ENCODE data around the gene SNED1.

Gene SNED1

DNA sequence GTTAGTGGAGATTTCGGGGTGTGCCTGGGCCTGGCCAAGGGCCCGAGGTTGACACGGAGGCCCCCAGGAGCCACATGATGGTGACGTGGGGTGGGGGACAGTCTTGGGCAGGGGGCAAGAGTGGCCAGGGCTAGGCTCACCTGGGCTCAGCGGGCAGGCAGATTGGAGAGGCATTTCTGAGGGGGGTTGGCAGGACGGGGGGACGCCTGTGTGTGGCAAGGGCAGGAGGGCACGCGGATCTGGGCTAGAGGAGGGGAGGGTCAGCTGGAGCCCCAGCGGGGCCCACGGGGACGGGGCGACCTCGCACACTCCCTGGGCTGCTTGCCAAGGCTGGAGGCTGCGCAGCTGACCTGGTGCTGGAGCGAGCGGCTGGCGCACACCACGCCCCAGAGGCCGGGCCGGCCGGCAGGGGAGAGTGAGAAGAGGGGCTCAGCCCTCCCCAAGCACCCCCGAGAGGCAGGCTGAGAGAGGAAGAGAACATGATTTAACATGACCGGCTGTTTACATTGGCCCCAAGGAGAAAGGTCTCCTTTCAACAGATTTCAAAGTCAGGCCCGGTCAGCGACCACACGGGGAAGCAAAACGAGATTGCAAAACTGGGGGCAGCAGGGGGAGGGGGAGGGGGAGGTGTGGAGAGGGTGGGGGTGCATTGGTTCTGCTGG is 38.0 kb upstream of the SNED1 start:
- peak; percentile 74 for DNase-seq

DNA sequence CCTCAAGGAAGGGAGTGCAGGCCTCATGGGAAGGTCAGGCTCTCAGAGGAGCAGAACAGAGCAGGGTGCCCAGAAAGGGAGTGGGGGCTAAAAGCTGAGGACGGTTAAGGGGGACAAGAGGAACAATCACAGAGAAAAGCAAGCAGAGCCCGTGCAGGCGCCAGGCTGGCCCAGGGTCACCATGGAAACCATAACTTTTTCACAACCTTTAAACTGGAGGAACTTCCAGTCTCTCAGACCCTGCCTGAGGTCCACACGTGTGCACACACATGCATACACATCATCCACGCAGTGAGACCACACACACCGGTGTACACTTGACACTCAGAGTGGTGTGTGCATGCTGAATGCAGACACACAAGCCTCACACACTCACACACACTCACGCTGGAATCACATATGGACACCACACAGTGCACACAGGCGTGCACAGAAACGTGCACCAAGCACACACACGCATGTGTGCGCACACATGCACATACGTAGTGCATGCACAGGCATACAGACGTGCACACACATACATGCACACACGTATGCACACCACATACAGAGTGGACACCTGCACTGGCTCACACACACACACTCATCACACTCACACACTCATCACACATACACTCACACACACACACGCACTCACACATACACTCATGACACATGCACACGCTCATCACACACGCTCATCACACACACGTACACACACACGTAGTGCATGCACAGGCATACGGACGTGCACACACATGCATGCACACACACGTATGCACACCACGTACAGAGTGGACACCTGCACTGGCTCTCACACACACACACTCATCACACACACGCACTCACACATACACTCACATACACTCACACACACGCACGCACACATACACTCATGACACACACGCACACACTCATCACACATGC is 37.2 kb upstream of the SNED1 start:
- peak; percentile 56 for DNase-seq

DNA sequence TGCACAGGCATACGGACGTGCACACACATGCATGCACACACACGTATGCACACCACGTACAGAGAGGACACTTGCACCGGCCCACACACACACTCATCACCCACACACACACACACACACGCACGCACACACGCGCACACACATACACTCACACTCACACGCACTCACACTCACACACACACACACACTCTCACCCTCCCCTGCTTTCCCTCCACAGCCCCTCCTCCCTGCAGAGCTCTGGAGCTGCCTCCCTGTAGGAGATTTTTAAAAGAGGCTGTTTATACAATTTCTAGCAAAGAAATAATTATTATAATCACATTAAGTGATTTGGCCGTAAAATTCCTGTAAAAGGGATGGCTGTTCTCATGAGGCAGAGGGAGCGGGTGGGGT is 36.5 kb upstream of the SNED1 start:
- DNase-seq, result no peak

DNA sequence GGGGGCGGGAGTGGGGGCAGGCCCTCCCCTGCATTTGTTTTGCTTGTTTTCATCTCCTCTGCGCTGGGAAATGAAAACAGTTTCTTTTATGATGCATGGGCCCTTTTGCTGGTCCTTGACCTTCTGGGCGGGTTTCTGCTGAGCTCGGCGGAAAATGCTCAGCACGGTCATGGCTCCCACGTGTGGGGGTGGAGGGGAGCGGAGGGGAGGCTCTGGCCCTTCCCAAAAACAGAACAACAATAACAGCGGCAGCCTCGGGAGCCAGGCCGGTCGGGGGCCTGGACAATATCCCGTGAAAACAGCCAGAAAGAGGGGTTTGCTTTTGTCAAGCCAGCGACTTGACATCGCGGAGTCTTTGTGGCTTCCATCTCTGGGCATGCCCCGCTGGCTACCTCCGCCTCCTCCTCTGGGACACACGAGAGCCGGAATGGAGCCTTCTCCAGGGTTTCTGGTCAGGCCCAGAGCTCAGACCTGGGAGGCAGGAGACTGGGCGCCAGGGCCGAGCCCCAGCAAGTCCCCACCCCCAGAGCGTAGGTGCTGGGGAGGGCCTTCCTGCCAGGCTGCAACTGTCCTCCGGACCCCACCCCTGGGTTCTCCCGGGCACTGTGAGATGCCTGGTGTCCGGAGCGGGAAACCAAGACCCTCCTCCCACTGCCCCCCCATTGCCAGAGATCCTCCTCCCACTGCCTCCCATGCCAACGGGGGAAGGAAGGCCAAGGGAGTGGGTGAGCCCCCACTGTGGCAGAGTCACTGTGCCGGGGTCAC is 35.9 kb upstream of the SNED1 start:
- peak; percentile 83 for DNase-seq

DNA sequence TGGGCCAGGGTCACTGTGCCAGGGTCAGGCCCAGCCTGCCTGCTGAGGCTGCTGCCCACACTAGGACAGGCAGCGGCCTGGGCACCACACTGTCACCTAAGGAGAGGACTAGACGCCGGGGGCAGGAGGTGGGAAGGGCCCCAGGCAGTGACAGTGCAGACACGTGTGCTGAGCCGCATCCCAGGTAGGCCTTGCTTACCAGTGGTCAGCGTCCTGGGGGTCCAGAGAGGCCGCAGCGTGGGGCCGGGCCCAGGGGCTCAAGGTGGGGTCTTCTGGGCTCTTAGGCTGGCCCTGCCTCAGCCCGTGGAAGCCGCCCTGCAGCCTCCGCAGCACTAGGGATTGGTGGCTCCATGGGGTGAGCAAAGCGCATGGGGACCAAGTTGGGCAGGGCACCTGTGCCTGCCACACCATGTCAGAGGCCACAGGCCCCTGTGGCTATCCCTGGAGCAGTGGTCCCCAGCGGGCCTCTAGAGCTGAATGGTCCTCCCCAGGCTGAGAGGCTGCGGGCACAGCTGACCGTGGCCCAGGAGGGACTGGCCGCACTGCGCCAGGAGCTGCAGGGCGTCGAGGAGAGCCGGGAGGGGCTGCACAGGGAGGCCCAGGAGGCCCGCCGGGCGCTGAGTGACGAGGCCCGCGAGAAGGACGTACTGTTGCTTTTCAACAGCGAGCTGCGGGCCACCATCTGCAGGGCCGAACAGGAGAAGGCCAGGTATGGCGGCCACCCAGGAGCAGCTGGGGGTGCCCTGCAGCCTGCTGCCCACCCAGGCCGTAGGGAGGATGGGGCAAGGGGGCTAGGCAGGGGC is 35.2 kb upstream of the SNED1 start:
- DNase-seq, result peak; percentile 20

DNA sequence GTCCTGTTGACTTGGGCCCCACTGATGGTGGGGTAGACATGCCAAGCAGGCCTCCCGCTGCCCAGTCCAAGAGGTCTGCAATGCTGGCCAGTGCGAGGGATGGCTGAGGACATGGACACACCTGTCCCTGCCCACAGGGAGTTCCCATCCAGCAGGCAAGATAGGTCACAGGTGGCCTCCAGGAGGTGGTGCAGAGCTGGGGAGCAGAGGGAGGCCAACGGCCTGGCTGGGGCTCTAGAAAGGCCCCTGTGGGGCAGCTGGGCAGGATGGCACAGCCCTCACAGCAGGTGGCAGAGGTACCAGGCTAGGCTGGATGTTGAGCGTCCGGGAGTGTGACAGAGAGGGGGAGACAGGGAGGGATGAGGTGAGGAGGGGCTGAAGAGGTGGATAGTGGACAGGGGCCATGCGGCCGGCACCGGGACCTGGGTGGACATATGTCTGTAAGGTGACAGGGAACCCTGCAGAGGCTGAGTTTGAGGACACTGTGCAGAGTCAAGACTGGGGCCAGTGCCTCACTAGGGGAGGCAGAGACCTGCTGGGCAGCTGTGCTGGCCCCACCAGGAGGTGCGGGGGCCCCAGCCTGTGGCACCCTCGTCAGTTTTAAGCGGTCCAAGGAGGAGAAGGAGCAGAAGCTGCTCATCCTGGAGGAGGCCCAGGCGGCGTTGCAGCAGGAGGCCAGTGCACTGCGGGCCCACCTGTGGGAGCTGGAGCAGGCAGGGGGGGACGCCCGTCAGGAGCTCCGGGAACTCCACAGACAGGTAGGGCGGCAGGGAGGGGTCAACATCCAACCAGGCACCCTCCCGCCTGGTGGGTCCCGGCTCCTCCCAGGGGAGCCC is 34.3 kb upstream of the SNED1 start:
- peak; percentile 19 for DNase-seq

DNA sequence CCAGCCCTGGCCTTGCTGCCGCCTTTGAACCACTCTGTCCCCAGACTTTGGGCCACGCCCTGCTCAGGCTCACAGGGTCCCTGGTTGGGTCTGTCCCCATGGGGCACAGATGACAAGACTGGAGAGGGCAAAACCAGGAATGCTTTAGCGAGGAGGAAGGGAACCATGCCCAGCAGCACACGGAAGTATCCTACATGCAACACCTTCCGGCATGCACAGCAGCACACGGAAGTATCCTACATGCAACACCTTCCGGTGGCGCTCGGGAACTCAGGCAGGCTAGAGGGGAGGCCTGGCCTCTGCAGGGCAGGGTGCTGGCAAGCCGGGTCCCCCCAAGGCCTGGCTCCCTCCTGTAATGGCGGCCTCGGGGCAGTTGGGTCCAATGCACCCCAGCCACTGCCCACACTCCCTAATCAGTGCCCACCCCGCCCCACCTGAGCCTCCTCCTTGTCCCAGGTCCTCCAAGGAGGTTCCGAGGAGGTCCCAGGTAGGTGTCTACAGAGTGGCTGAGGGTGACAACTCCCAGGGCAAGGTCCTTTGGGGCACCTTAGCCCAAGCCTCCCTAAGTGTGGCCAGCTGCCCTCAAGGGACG is 33.6 kb upstream of the SNED1 start:
- no peak for DNase-seq

DNA sequence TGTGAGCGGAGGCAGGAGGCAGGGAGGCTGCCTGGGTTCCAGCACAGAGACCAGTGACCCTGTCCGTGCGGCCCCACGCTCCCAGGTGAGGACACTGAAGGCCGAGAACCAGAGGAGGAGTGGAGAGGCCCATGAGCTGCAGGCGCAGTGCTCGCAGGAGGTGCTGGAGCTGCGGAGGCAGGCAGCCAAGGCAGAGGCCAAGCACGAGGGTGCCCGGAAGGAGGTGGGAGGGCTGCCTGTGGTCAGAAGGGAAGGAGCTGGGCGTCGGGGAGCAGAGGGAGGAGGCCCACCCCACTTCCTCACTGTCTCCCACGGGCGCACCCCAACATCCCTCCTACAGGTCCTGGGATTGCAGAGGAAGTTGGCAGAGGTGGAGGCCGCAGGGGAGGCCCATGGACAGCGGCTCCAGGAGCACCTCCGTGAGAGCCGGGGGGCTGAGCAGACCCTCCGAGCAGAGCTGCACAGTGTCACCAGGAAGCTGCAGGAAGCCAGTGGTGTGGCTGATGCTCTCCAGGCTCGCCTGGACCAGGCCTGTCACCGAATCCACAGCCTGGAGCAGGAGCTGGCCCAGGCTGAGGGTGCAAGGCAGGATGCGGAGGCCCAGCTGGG is 33.0 kb upstream of the SNED1 start:
- DNase-seq, result peak; percentile 18

DNA sequence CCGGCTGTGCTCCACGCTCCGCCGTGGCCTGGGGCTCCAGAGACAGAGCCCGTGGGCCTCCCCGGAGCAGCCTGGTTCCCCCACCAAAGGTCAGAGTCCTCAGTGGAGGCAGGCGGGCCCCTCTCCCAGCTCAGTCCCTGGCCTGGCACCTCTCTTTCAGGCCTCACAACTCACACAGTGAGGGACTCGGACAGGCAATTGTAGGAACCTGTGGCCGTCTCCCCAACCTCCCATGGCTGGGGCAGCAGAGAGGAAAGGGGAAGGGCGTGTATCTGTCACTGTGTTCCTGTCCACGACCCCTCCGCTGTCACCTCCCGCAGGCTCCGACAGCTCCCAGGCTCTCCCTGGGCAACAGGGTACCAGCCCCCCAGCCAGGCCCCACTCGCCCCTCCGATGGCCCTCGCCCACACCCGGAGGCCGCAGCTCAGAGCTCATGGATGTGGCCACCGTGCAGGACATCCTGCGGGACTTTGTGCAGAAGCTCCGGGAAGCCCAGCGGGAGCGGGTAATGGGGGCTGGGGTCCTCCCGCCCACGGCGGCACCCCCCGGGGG is 32.4 kb upstream of the SNED1 start:
- DNase-seq, result peak; percentile 12

DNA sequence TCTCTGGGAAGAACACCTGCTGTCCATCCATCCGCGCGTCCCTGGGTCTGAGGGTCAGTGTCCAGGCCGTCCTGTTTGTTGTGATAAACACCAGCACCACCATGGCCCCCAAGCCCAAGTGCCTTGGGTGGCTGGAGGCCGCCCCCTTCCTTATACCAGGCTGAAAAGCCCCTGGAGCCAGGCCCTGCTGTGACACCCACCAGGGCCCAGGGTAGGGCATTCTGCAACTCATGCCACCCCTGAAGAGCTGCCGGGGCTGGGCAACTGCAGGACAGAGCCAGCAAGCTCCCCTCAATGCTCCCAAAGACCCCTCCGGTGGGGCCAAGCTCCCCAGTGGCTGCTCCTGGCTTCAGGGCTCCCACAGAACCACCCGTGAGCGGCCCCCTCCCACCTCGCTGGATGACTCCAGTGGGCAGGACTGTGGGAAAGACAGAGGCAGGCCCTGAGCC is 31.9 kb upstream of the SNED1 start:
- peak; percentile 10 for DNase-seq

DNA sequence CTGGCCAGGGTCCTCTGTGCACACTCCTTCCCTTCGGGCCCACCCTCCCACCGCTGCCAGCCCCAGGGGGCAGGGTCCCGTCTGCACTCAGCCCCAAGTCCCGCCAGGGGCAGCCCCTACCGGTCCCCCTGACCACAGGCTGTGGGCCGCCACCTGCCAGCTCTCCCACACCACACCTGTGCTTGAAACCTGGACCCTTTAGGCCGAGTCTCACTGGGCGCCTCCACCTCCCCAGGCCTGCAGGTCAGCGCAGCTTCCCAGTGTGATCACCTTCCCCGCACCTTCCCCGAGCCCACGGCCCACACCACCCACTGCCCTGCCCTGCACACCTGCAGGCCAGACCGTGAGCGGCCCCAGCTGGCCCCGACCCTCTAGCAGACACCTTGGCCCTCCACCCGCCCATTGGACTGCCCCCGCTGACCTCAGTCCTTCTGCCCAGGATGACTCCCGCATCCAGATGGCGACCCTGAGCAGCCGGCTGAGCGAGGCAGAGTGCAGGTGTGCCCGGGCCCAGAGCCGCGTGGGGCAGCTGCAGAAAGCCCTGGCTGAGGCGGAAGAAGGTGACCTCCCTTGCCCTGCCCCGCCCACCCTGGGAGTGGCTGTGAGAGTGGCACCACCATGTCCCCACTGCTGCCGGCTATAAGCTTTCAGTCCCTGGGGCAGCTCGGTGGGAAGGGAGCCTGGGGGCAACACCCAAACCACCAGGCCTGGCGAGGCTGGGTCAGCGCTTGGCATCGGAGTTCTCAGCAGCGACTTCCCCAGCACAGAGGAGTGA is 31.3 kb upstream of the SNED1 start:
- peak; percentile 10 for DNase-seq

DNA sequence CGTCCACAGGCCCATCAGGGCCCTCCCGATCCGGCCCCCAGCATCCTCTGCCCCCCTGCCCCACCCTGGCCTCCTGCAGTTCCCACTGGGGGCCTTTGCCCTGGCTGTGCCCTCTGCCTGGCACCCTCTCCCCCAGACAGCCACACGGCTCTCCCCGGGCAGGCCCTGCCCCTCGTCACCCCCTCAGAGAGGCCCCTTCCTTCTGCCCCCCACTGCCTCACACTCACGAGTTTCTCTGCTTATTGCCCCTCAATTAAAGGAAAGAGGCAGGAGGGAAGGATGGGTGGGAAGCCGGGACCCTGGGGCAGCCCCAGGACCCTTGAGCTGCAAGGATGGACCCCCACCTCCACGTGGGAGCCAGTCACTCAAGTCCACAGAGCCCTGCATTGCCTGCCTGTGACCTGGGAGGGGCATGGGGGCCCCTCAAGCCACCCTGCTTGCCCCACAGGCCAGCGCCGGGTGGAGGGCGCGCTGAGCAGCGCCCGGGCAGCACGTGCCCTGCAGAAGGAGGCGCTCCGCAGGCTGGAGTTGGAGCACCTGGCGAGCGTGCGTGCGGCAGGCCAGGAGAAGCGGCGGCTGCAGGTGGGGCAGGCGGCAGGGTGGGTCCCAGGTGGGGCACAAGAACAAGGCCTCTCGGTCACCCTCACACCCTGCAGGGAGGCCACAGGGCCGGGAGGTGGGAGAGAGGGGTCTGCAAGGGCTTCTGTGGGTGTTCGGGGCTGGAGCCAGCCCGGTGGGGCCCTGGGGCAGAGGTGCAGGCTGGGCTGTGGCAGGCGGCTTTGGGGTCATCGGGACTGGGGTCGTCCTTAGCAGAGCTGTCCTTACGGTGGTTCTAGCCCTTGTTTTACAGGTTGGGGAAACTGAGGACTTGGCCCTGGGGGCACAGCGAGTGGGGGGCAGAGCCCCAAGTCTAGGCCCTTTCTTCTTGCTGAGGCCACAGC is 30.5 kb upstream of the SNED1 start:
- no peak for DNase-seq

DNA sequence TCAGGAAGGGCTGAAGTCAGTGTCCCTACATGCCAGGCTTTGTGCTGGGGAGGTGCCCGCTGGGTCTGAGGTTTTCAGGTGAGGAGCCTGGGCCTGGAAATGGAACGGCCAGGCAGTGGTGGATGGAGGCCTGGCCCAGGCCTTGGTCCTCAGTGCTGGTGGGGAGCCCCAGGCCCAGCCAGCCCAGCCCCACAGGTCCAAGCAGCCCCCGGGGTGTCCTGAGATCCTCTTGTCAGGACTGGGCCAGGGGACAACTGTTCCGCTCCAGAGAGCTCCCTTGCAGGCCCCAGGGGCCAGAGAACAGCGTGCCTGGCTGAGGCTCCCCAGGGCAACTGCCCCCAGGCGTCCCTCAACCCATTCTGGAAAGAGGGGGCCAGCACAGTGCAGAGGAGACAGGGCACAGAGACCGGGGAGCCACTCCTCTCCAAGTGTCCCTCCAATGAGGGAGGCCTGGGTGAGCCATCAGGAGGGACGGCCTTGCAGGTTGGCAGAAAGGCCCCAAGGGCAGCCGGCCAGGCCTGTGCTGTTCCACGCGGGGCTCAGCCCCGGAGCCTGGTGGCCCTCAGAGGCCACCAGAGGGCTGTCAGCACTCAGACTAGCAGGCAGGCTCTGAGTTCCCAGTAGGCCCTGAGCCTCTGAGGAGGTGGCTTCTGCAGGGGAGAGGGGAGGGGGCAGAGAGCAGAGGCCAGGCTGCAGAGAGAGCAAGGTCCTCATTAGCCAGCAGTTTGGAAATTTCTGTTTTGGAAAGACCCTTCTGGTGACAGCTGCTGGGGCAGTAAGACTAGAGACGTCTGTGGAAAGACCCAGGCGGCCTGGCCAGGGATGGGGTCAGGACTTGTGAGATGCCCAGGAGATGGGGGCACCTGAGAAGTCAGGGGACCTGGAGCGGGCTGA is 29.4 kb upstream of the SNED1 start:
- no peak for DNase-seq

DNA sequence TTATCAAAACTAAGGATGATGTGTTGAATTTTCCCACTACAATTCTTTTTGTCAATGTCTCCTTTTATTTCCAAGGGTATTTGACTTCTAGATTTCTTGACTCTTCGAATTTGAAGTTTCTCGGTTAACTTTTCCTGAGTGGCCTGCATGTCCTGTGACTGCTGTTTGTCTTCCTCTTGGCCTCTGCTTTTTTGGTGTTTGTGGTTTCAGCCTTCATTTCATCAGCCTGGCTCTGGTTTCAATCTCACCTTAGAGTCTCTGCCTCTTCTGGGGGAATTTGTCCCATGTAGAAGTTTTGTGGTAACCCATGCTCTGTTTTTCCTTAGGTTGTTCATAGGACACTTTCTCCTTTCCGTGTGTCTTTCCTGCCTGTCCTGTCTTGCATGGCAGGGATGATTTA is 28.3 kb upstream of the SNED1 start:
- no peak for DNase-seq

DNA sequence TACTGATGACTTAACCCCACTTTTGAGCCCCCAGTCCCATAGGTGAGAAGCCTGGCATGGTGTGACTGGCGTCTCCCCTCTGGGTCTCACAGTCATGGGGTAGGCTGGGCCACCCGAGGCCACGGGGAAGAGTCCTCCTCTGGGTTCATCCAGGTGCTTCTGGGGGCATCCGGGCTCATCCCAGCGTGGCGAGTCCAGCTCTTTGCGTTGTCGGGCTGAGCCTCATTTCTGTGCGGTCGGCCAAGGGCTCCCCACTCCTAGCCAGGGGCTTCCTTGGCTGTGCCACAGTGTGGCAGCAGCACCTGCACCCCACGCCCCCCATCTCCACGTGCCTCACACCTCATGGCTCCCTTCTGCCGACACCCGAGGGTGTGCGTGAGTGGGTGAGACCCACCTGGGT is 27.6 kb upstream of the SNED1 start:
- no peak for DNase-seq

DNA sequence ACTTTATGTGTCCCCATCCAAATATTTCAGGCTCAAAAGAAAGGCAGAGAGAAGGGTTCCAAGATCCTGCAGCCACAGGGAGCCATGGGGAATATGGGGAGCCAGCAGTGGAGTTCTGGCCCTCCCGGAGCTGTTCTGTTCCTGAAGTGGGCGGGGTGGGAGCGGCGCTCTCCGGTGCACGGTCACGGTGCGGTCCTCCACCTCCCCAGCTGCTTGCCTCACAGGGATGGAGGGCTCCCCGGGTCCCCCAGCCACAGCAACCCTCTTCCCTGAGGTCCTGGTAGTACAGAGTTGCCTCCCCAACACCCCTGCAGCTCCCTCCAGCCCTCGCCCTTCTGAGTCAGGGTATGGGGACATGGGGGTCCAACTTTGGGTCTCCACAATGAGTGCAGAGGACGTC is 26.2 kb upstream of the SNED1 start:
- DNase-seq, result no peak
